H9 (cell line): ENCODE measurements around the gene ENTPD1. TPM values are rescaled to one million over a fixed set of nuclear protein-coding genes. Genes with fewer than 3 reads are reported as not detected.

Experiments
- DNase-seq: peaks from one replicate; pipeline ENCODE4 v3.0.0-alpha.2; 2017
- H2AFZ ChIP-seq: one replicate; pipeline ENCODE4 v1.6.1; 2013; ENCODE audit warnings: mild to moderate bottlenecking, low read length, control low read depth, moderate library complexity
- H2AK5ac ChIP-seq: 2 replicates; pipeline ENCODE4 v1.6.1; 2013; ENCODE audit warnings: low read length, control low read depth, mixed read lengths; ENCODE audit not compliant: insufficient read length
- H2BK120ac ChIP-seq: one replicate; pipeline ENCODE4 v1.6.1; 2013; ENCODE audit warnings: low read depth, mild to moderate bottlenecking, low read length, control low read depth, inconsistent platforms; ENCODE audit not compliant: poor library complexity, severe bottlenecking
- H2BK12ac ChIP-seq: 2 replicates; pipeline ENCODE4 v1.6.1; 2013; ENCODE audit warnings: low read length, control low read depth, mixed read lengths, low read depth; ENCODE audit not compliant: insufficient read length
- H2BK15ac ChIP-seq: 2 replicates; pipeline ENCODE4 v1.6.1; 2013; ENCODE audit warnings: low read depth, low read length, control low read depth
- H2BK20ac ChIP-seq: one replicate; pipeline ENCODE4 v1.6.1; 2013; ENCODE audit warnings: low read depth, mild to moderate bottlenecking, low read length, control low read depth, inconsistent platforms; ENCODE audit not compliant: poor library complexity, severe bottlenecking
- H2BK5ac ChIP-seq: 2 replicates; pipeline ENCODE4 v1.6.1; 2013; ENCODE audit warnings: low read length, control low read depth, mixed read lengths; ENCODE audit not compliant: insufficient read length
- H3K14ac ChIP-seq: 2 replicates; pipeline ENCODE4 v1.6.1; 2013; ENCODE audit warnings: low read length, control low read depth; ENCODE audit not compliant: insufficient read depth
- H3K18ac ChIP-seq: 2 replicates; pipeline ENCODE4 v1.6.1; 2013; ENCODE audit warnings: low read depth, mild to moderate bottlenecking, mixed read lengths, low read length, control low read depth; ENCODE audit not compliant: insufficient read length
- H3K23ac ChIP-seq: 2 replicates; pipeline ENCODE4 v1.6.1; 2013; ENCODE audit warnings: low read length, control low read depth, mixed read lengths, low read depth; ENCODE audit not compliant: insufficient read length
- H3K23me2 ChIP-seq: 2 replicates; pipeline ENCODE4 v1.6.1; 2013; ENCODE audit warnings: low read depth, mild to moderate bottlenecking, mixed read lengths, low read length, control low read depth; ENCODE audit not compliant: insufficient read length, poor library complexity, severe bottlenecking
- H3K27ac ChIP-seq: 2 replicates; pipeline ENCODE4 v1.5.1; 2013; ENCODE audit warnings: low read length, control low read depth, mixed read lengths, low read depth; ENCODE audit not compliant: insufficient read length
- H3K27me3 ChIP-seq: 2 replicates; pipeline ENCODE4 v1.6.1; 2013; ENCODE audit warnings: low read length, control low read depth, inconsistent platforms; ENCODE audit not compliant: insufficient read depth
- H3K4ac ChIP-seq: 2 replicates; pipeline ENCODE4 v1.6.1; 2013; ENCODE audit warnings: low read depth, mild to moderate bottlenecking, control low read depth, inconsistent platforms, low read length, moderate library complexity
- H3K4me1 ChIP-seq: 2 replicates; pipeline ENCODE4 v1.6.1; 2013; ENCODE audit warnings: low read length, control low read depth, inconsistent platforms; ENCODE audit not compliant: insufficient read depth
- H3K4me2 ChIP-seq: 2 replicates; pipeline ENCODE4 v1.6.1; 2013; ENCODE audit warnings: low read length, control low read depth, mixed read lengths; ENCODE audit not compliant: insufficient read length, insufficient read depth
- H3K56ac ChIP-seq: 2 replicates; pipeline ENCODE4 v1.6.1; 2013; ENCODE audit warnings: low read depth, mild to moderate bottlenecking, mixed read lengths, low read length, control low read depth; ENCODE audit not compliant: insufficient read length
- H3K79me1 ChIP-seq: 2 replicates; pipeline ENCODE4 v1.6.1; 2013; ENCODE audit warnings: low read depth, mild to moderate bottlenecking, moderate library complexity, low read length, control low read depth, inconsistent platforms; ENCODE audit not compliant: insufficient read depth, poor library complexity, severe bottlenecking
- H3K79me2 ChIP-seq: 2 replicates; pipeline ENCODE4 v1.6.1; 2013; ENCODE audit warnings: low read length, control low read depth, inconsistent platforms; ENCODE audit not compliant: insufficient read depth
- H3K9ac ChIP-seq: 2 replicates; pipeline ENCODE4 v1.6.1; 2013; ENCODE audit warnings: low read length, control low read depth, mixed read lengths; ENCODE audit not compliant: insufficient read length; ENCODE audit errors: extremely low read depth
- H3K9me3 ChIP-seq: one replicate; pipeline ENCODE4 v1.6.1; 2013; ENCODE audit warnings: low read depth, low read length, inconsistent platforms; ENCODE audit not compliant: control insufficient read depth
- H3T11ph ChIP-seq: one replicate; pipeline ENCODE4 v1.6.1; 2013; ENCODE audit warnings: mild to moderate bottlenecking, low read length, control low read depth, inconsistent platforms
- H4K20me1 ChIP-seq: one replicate; pipeline ENCODE4 v1.6.1; 2013; ENCODE audit not compliant: control insufficient read depth, insufficient read length, insufficient read depth
- H4K5ac ChIP-seq: 2 replicates; pipeline ENCODE4 v1.6.1; 2013; ENCODE audit warnings: low read depth, mild to moderate bottlenecking, mixed read lengths, low read length, control low read depth; ENCODE audit not compliant: insufficient read length
- H4K8ac ChIP-seq: replicated peaks from 2 replicates; pipeline ENCODE4 v1.6.1; 2013; ENCODE audit warnings: low read length, control low read depth, mixed read lengths, low read depth; ENCODE audit not compliant: insufficient read length
- H4K91ac ChIP-seq: 2 replicates; pipeline ENCODE4 v1.6.1; 2013; ENCODE audit warnings: low read depth, mild to moderate bottlenecking, moderate library complexity, mixed read lengths, low read length, control low read depth; ENCODE audit not compliant: insufficient read length
- H3K27ac Mint-ChIP-seq, 3 experiments: 2 replicates in 2 of 3; 3 replicates in 1 of 3; pipeline ENCODE4 v1.8.0; 2020 to 2021; ENCODE audit warnings: mixed read lengths in 3 of 3, mild to moderate bottlenecking in 1 of 3, moderate library complexity in 1 of 3
- H3K27me3 Mint-ChIP-seq: 2 replicates; pipeline ENCODE4 v1.8.0; 2021; ENCODE audit warnings: low read depth, mild to moderate bottlenecking, moderate library complexity, mixed read lengths
- H3K36me3 Mint-ChIP-seq, 3 experiments: 2 replicates in 2 of 3; 3 replicates in 1 of 3; pipeline ENCODE4 v1.8.0; 2020 to 2021; ENCODE audit warnings: low read depth in 3 of 3, mixed read lengths in 3 of 3; ENCODE audit not compliant: insufficient read depth in 1 of 3
- H3K4me1 Mint-ChIP-seq, 2 experiments: 2 replicates each; pipeline ENCODE4 v1.8.0; 2020; ENCODE audit warnings: mixed read lengths in 2 of 2
- H3K4me3 Mint-ChIP-seq, 2 experiments: 2 replicates in 1 of 2; 3 replicates in 1 of 2; pipeline ENCODE4 v1.8.0; 2020 to 2021; ENCODE audit warnings: mild to moderate bottlenecking in 2 of 2, mixed read lengths in 2 of 2, moderate library complexity in 1 of 2
- H3K9me3 Mint-ChIP-seq, 2 experiments: 2 replicates in 1 of 2; 3 replicates in 1 of 2; pipeline ENCODE4 v1.8.0; 2020; ENCODE audit warnings: mild to moderate bottlenecking in 2 of 2, mixed read lengths in 2 of 2, moderate library complexity in 1 of 2
- CTCF ChIP-seq: fragments of 200-600 bp; sonication (generic); conservative IDR thresholded peaks from 3 replicates; pipeline ENCODE4 v1.8.0; 2021; ENCODE audit warnings: antibody characterized with exemption, mild to moderate bottlenecking
- WGBS: extraction: QIAGEN DNeasy Blood & Tissue Kit; methylation state at CpG from one replicate; pipeline ENCODE4 v1.1.7; 2013; ENCODE audit warnings: missing lambda C conversion rate, low lambda C conversion rate, mixed read lengths; ENCODE audit not compliant: insufficient read length; ENCODE audit errors: extremely low coverage; 5-methylcytosine and 5-hydroxymethylcytosine counted together
- total RNA-seq: library from RNA; stranded (reverse); gene quantifications from 2 replicates; pipeline ENCODE4 v1.2.1, GENCODE V29; 2021

Gene ENTPD1
- total RNA-seq, 1 experiment from 2014 or later: 1.9 TPM

DNA sequence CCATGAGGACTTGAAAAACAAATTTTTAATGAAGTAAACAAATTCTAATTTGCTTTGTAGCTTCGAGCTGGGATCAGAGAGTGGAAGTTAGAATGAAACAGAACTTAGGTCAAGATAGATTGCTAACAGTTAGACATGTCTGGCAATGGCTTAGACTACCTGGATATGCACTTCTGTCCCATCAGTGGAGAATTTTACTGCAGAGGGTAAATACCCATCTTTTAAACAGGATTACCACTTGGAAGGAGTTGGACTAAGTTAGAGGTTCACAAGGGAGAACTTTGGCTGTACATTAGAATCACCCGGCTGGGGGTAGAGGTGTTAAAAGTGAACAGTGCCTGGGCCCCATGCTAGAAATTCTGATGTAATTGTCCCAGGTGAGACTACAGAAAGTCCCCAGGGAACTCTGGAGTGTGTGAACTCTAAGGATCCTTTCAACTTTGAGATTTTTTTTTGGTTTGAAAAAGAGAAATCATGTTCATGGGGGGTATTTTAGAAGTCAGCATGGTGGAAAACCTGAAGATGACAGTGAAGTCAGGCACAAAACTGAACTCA is 35.5 kb downstream of the ENTPD1 start:
- no peaks in the 10 kb centered on the region for H3K9me3 ChIP-seq
- no peak overlapping the region for H3K14ac ChIP-seq
- no peak overlapping the region for H2BK120ac ChIP-seq
- no peak overlapping the region for H3K27ac ChIP-seq
- no peak overlapping the region for H3K27ac Mint-ChIP-seq
- no peak overlapping the region for H3T11ph ChIP-seq
- no peaks in the 10 kb centered on the region for H3K4me1 ChIP-seq
- no peak overlapping the region for H3K9ac ChIP-seq
- H4K5ac ChIP-seq: no peak overlapping the region
- no peaks in the 10 kb centered on the region for H3K23me2 ChIP-seq
- no peak for TF ChIP-seq CTCF
- H3K4ac ChIP-seq: no peak overlapping the region
- H3K27me3 ChIP-seq: no peaks in the 10 kb centered on the region
- peaks cover 0 to under 1% (median 0%) of the 10 kb centered on the region in 3 experiments; a peak in 1 of 7 replicates for H3K36me3 Mint-ChIP-seq
- no peak overlapping the region for H2BK20ac ChIP-seq
- no peak overlapping the region for H3K4me2 ChIP-seq
- H2BK12ac ChIP-seq: no peak overlapping the region
- H4K91ac ChIP-seq: no peak overlapping the region
- H3K9me3 Mint-ChIP-seq: no peaks in the 10 kb centered on the region
- H2AK5ac ChIP-seq: no peak overlapping the region
- H3K79me2 ChIP-seq: no peaks in the 10 kb centered on the region
- H3K4me1 Mint-ChIP-seq: no peaks in the 10 kb centered on the region; a peak in 1 of 4 replicates
- H3K79me1 ChIP-seq: no peaks in the 10 kb centered on the region
- no peak overlapping the region for H2BK5ac ChIP-seq
- H4K8ac ChIP-seq: no peak overlapping the region
- H3K27me3 Mint-ChIP-seq: no peaks in the 10 kb centered on the region
- H4K20me1 ChIP-seq: no peaks in the 10 kb centered on the region
- no peak overlapping the region for H3K4me3 Mint-ChIP-seq
- H3K56ac ChIP-seq: no peak overlapping the region
- no peak overlapping the region for H2AFZ ChIP-seq
- no CpG with 5 or more reads among the region's 2 CpGs for WGBS
- H2BK15ac ChIP-seq: no peak overlapping the region
- no peak for DNase-seq
- H3K18ac ChIP-seq: no peak overlapping the region
- H3K23ac ChIP-seq: no peak overlapping the region
